Stimulated activated memory B cell treated with anti-CD40 and anti-IgM and Interleukin-4, amounts not matched to agents 10 μg/mL and 1 μg/mL and 100 μg/mL, for 72 hours (primary cell): ENCODE data around the gene LUC7L2.
A peak's percentile ranks its signal among the peaks of the same experiment; 100 is the strongest.
"Not testable (repeated sequence)": the region's sequence is repeated elsewhere in the genome, so short reads cannot be mapped to it uniquely, and the experiment has no call there.

Source experiments
- ATAC-seq: fragments of 150-1000 bp; cut with Tn5 transposase; 2 replicates; pipeline ENCODE4 v1.10.0; 2021
- H3K27ac Mint-ChIP-seq: one replicate; pipeline ENCODE4 v1.8.0; 2022; ENCODE audit warnings: mild to moderate bottlenecking, mixed read lengths
- H3K27me3 Mint-ChIP-seq: one replicate; pipeline ENCODE4 v1.8.0; 2022; ENCODE audit warnings: mixed read lengths
- H3K36me3 Mint-ChIP-seq: one replicate; pipeline ENCODE4 v1.8.0; 2022; ENCODE audit warnings: mixed read lengths
- H3K4me1 Mint-ChIP-seq: one replicate; pipeline ENCODE4 v1.8.0; 2022; ENCODE audit warnings: mixed read lengths
- H3K4me3 Mint-ChIP-seq: one replicate; pipeline ENCODE4 v1.8.0; 2022; ENCODE audit warnings: mild to moderate bottlenecking, moderate library complexity, mixed read lengths
- H3K9me3 Mint-ChIP-seq: one replicate; pipeline ENCODE4 v1.8.0; 2022; ENCODE audit warnings: mixed read lengths

Gene LUC7L2

GRCh38 chr7:139436806-139437205 lies 77.1 kb downstream of the LUC7L2 start:
- H3K4me3 Mint-ChIP-seq, result no peak overlapping the region

GRCh38 chr7:139439375-139439774 lies 79.7 kb downstream of the LUC7L2 start:
- peaks cover 2% of the 10 kb centered on the region for H3K4me1 Mint-ChIP-seq
- peaks cover 24% of the 10 kb centered on the region for H3K36me3 Mint-ChIP-seq
- H3K4me3 Mint-ChIP-seq, result no peak overlapping the region
- no peak overlapping the region for H3K27ac Mint-ChIP-seq
- H3K9me3 Mint-ChIP-seq, result no peaks in the 10 kb centered on the region
- H3K27me3 Mint-ChIP-seq, result no peaks in the 10 kb centered on the region
- no peak for ATAC-seq

More at GRCh38 chr7:139436806-139437205, 77.1 kb downstream of the LUC7L2 start:
- no peaks in the 10 kb centered on the region for H3K9me3 Mint-ChIP-seq
- no peaks in the 10 kb centered on the region for H3K27me3 Mint-ChIP-seq
- no peak overlapping the region for H3K27ac Mint-ChIP-seq
- peaks cover 35% of the 10 kb centered on the region for H3K36me3 Mint-ChIP-seq
- H3K4me1 Mint-ChIP-seq, result peaks cover 8% of the 10 kb centered on the region
- no peak for ATAC-seq

GRCh38 chr7:139441961-139442360 lies 82.3 kb downstream of the LUC7L2 start:
- Mint-ChIP-seq H3K4me3 (no peak overlapping the region), H3K27me3 (no peaks in the 10 kb centered on the region), H3K36me3 (peaks cover 11% of the 10 kb centered on the region), H3K27ac (no peak overlapping the region), H3K9me3 (no peaks in the 10 kb centered on the region), H3K4me1 (no peaks in the 10 kb centered on the region)
- no peak for ATAC-seq

- Mint-ChIP-seq H3K9me3 (no peaks in the 10 kb centered on the region), H3K36me3 (no peaks in the 10 kb centered on the region), H3K27me3 (no peaks in the 10 kb centered on the region), H3K4me3 (no peak overlapping the region), H3K27ac (no peak overlapping the region), H3K4me1 (no peaks in the 10 kb centered on the region)
- no peak for ATAC-seq
These were observed 86.6 kb downstream of the LUC7L2 start for GRCh38 chr7:139446051-139446890.

- no peaks in the 10 kb centered on the region for H3K4me1 Mint-ChIP-seq
- no peaks in the 10 kb centered on the region for H3K9me3 Mint-ChIP-seq
- H3K27ac Mint-ChIP-seq, result no peak overlapping the region
- no peaks in the 10 kb centered on the region for H3K27me3 Mint-ChIP-seq
- H3K36me3 Mint-ChIP-seq, result no peaks in the 10 kb centered on the region
- ATAC-seq, result no peak
- no peak overlapping the region for H3K4me3 Mint-ChIP-seq
These were observed 91.2 kb downstream of the LUC7L2 start for GRCh38 chr7:139450851-139451250.

GRCh38 chr7:139451638-139452037 lies 91.9 kb downstream of the LUC7L2 start:
- ATAC-seq, result no peak
- Mint-ChIP-seq H3K9me3 (no peaks in the 10 kb centered on the region), H3K27ac (no peak overlapping the region), H3K4me3 (no peak overlapping the region), H3K4me1 (no peaks in the 10 kb centered on the region), H3K36me3 (no peaks in the 10 kb centered on the region), H3K27me3 (no peaks in the 10 kb centered on the region)

GRCh38 chr7:139452958-139453672 lies 93.4 kb downstream of the LUC7L2 start:
- Mint-ChIP-seq H3K4me3 (no peak overlapping the region), H3K27ac (no peak overlapping the region), H3K27me3 (no peaks in the 10 kb centered on the region), H3K4me1 (no peaks in the 10 kb centered on the region), H3K36me3 (no peaks in the 10 kb centered on the region), H3K9me3 (no peaks in the 10 kb centered on the region)
- ATAC-seq, result no peak

GRCh38 chr7:139453673-139454321 lies 94.1 kb downstream of the LUC7L2 start:
- Mint-ChIP-seq H3K4me1 (no peaks in the 10 kb centered on the region), H3K9me3 (no peaks in the 10 kb centered on the region), H3K27ac (no peak overlapping the region), H3K4me3 (no peak overlapping the region), H3K27me3 (no peaks in the 10 kb centered on the region), H3K36me3 (no peaks in the 10 kb centered on the region)
- ATAC-seq, result no peak

GRCh38 chr7:139455789-139456188 lies 96.1 kb downstream of the LUC7L2 start:
- Mint-ChIP-seq H3K9me3 (no peaks in the 10 kb centered on the region), H3K4me3 (no peak overlapping the region), H3K4me1 (no peaks in the 10 kb centered on the region), H3K27ac (no peak overlapping the region), H3K27me3 (no peaks in the 10 kb centered on the region), H3K36me3 (no peaks in the 10 kb centered on the region)
- ATAC-seq, result no peak

GRCh38 chr7:139456511-139456910 lies 96.8 kb downstream of the LUC7L2 start:
- H3K36me3 Mint-ChIP-seq, result no peaks in the 10 kb centered on the region
- no peak for ATAC-seq
- no peak overlapping the region for H3K27ac Mint-ChIP-seq
- H3K27me3 Mint-ChIP-seq, result no peaks in the 10 kb centered on the region
- H3K4me3 Mint-ChIP-seq, result no peak overlapping the region
- H3K4me1 Mint-ChIP-seq, result no peaks in the 10 kb centered on the region
- no peaks in the 10 kb centered on the region for H3K9me3 Mint-ChIP-seq

- Mint-ChIP-seq H3K4me1 (no peaks in the 10 kb centered on the region), H3K36me3 (no peaks in the 10 kb centered on the region), H3K4me3 (no peak overlapping the region), H3K27ac (no peak overlapping the region), H3K27me3 (no peaks in the 10 kb centered on the region), H3K9me3 (peaks cover 6% of the 10 kb centered on the region)
- peak; percentile 12 for ATAC-seq
These were observed 97.7 kb downstream of the LUC7L2 start for GRCh38 chr7:139457153-139457946.

- ATAC-seq, result not testable (repeated sequence)
These were observed 103.7 kb downstream of the LUC7L2 start for GRCh38 chr7:139463421-139463820.

GRCh38 chr7:139464511-139464910 lies 104.8 kb downstream of the LUC7L2 start:
- H3K4me3 Mint-ChIP-seq, H3K36me3 Mint-ChIP-seq, H3K27ac Mint-ChIP-seq, ATAC-seq, H3K27me3 Mint-ChIP-seq, H3K4me1 Mint-ChIP-seq: not testable (repeated sequence)
- H3K9me3 Mint-ChIP-seq, result peaks cover 16% of the 10 kb centered on the region

More at GRCh38 chr7:139463421-139463820, 103.7 kb downstream of the LUC7L2 start:
- H3K9me3 Mint-ChIP-seq, result peaks cover 16% of the 10 kb centered on the region
- not testable (repeated sequence) for H3K36me3 Mint-ChIP-seq, H3K4me3 Mint-ChIP-seq, H3K27ac Mint-ChIP-seq, H3K4me1 Mint-ChIP-seq, H3K27me3 Mint-ChIP-seq

GRCh38 chr7:139465072-139465471 lies 105.4 kb downstream of the LUC7L2 start:
- H3K4me3 Mint-ChIP-seq, H3K4me1 Mint-ChIP-seq, ATAC-seq, H3K36me3 Mint-ChIP-seq, H3K27ac Mint-ChIP-seq: not testable (repeated sequence)
- H3K27me3 Mint-ChIP-seq, result peaks cover 14% of the 10 kb centered on the region
- peaks cover 16% of the 10 kb centered on the region for H3K9me3 Mint-ChIP-seq

GRCh38 chr7:139467729-139468128 lies 108.0 kb downstream of the LUC7L2 start:
- H3K9me3 Mint-ChIP-seq, H3K36me3 Mint-ChIP-seq, H3K27ac Mint-ChIP-seq, ATAC-seq, H3K4me1 Mint-ChIP-seq, H3K4me3 Mint-ChIP-seq: not testable (repeated sequence)
- peaks cover 25% of the 10 kb centered on the region for H3K27me3 Mint-ChIP-seq
